ENCODE measurements around the gene CYFIP2. TPM values are rescaled to one million over a fixed set of nuclear protein-coding genes. Genes with fewer than 3 reads are reported as not detected.

CYFIP2 gene
- total RNA-seq (2012; rRNA removed) = 3.9 and 16.2 TPM in 2 replicates

DNA sequence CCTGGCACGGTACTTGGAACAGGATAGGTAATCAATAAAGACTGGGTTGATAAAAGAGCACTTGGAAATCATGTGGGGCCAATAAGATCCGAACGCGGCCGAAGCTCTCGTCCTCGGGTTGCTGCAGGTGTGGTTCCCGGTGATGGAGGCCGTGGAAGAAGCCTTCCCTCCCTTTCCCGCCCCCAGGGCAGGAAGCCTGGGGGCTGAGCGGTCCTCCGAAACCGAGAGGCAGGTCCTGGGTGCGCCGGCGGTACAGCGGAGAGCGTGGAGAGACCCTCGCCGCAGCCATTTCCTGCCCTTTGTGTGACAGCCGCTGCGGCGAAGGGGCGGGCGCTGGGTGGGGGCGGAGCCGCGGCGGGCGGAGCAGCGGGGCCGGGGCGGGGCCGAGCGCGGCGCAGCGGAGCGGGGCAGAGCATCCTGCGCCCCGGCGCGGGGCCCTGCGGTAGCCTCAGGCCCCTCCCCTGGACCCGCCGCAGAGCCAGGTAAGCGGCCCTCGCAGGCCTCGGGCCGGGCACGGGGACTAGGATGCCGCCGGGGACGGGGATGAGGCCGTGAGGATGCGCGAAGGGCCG lies at the start of gene CYFIP2:
CYFIP2 (plus strand) TSS at position 410 of the 572 bp plus-strand sequence. CDS start 19,239 bp downstream, outside the sequence.
- Histone ChIP-seq H3K4me2 (ENCODE audit: low read length) (peak within 1 kb of the TSS; percentile 90), H3K9me3 (replicated peaks; ENCODE audit: low read length) (no peaks in the 10 kb centered on the region), H3K27me3 (ENCODE audit: control insufficient read depth, insufficient read depth, low read length) (peaks cover 32% of the 10 kb centered on the region), H3K36me3 (ENCODE audit: insufficient read depth, low read length) (no peaks in the 10 kb centered on the region), H3K9ac (ENCODE audit: low read depth, low read length) (peak within 1 kb of the TSS; percentile 55), H3K4me1 (ENCODE audit: control insufficient read depth, insufficient read depth, low read length) (peaks cover 5% of the 10 kb centered on the region), H3K4me3 (ENCODE audit: low read length) (peak within 1 kb of the TSS; percentile 75)

- Histone ChIP-seq H3K36me3 (ENCODE audit: insufficient read depth, low read length) (no peaks in the 10 kb centered on the region), H3K9ac (ENCODE audit: low read depth, low read length) (no peak overlapping the region), H3K4me2 (ENCODE audit: low read length) (no peak overlapping the region), H3K27me3 (ENCODE audit: control insufficient read depth, insufficient read depth, low read length) (no peaks in the 10 kb centered on the region), H3K4me3 (ENCODE audit: low read length) (no peak overlapping the region), H3K4me1 (ENCODE audit: control insufficient read depth, insufficient read depth, low read length) (no peaks in the 10 kb centered on the region), H3K9me3 (replicated peaks; ENCODE audit: low read length) (no peaks in the 10 kb centered on the region)
Observed at GRCh38 chr5:157216391-157217142, 49.4 kb upstream of the CYFIP2 start.

GRCh38 chr5:157217289-157218024 lies 48.5 kb upstream of the CYFIP2 start:
- H3K27me3 ChIP-seq (ENCODE audit: control insufficient read depth, insufficient read depth, low read length) = no peaks in the 10 kb centered on the region
- H3K4me3 ChIP-seq (ENCODE audit: low read length) = no peak overlapping the region
- H3K9me3 ChIP-seq (replicated peaks; ENCODE audit: low read length) = no peaks in the 10 kb centered on the region
- no peak overlapping the region for H3K4me2 ChIP-seq (ENCODE audit: low read length)
- no peaks in the 10 kb centered on the region for H3K36me3 ChIP-seq (ENCODE audit: insufficient read depth, low read length)
- H3K4me1 ChIP-seq (ENCODE audit: control insufficient read depth, insufficient read depth, low read length) = no peaks in the 10 kb centered on the region
- H3K9ac ChIP-seq (ENCODE audit: low read depth, low read length) = no peak overlapping the region

- no peaks in the 10 kb centered on the region for H3K36me3 ChIP-seq (ENCODE audit: insufficient read depth, low read length)
- no peaks in the 10 kb centered on the region for H3K9me3 ChIP-seq (replicated peaks; ENCODE audit: low read length)
- H3K4me1 ChIP-seq (ENCODE audit: control insufficient read depth, insufficient read depth, low read length) = no peaks in the 10 kb centered on the region
- no peak overlapping the region for H3K4me3 ChIP-seq (ENCODE audit: low read length)
- no peak overlapping the region for H3K4me2 ChIP-seq (ENCODE audit: low read length)
- H3K9ac ChIP-seq (ENCODE audit: low read depth, low read length) = no peak overlapping the region
- H3K27me3 ChIP-seq (ENCODE audit: control insufficient read depth, insufficient read depth, low read length) = no peaks in the 10 kb centered on the region
Observed at GRCh38 chr5:157219491-157220271, 46.2 kb upstream of the CYFIP2 start.

DNA sequence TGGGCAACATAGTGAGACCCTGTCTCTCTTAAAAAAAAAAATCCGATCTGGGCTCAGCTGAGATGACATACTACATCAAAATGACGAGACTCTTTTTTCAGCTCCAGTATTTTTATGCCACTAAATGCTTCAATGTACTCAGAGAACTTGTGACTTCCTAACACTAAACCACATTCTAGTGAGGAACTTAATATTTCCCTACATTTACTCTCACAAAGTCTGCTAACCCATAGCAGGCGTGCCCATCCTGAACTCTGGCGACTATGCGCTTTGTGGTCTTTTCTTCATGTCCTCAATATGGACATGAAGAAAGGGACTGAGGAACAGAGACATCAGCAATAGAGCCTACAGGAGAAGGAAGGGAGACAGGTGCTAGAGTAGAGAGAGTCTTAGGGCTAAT lies 44.0 kb upstream of the CYFIP2 start:
- H3K36me3 ChIP-seq (ENCODE audit: insufficient read depth, low read length) = no peaks in the 10 kb centered on the region
- H3K4me2 ChIP-seq (ENCODE audit: low read length) = no peak overlapping the region
- H3K9me3 ChIP-seq (replicated peaks; ENCODE audit: low read length) = no peaks in the 10 kb centered on the region
- H3K4me3 ChIP-seq (ENCODE audit: low read length) = no peak overlapping the region
- H3K9ac ChIP-seq (ENCODE audit: low read depth, low read length) = no peak overlapping the region
- H3K27me3 ChIP-seq (ENCODE audit: control insufficient read depth, insufficient read depth, low read length) = no peaks in the 10 kb centered on the region
- no peaks in the 10 kb centered on the region for H3K4me1 ChIP-seq (ENCODE audit: control insufficient read depth, insufficient read depth, low read length)

DNA sequence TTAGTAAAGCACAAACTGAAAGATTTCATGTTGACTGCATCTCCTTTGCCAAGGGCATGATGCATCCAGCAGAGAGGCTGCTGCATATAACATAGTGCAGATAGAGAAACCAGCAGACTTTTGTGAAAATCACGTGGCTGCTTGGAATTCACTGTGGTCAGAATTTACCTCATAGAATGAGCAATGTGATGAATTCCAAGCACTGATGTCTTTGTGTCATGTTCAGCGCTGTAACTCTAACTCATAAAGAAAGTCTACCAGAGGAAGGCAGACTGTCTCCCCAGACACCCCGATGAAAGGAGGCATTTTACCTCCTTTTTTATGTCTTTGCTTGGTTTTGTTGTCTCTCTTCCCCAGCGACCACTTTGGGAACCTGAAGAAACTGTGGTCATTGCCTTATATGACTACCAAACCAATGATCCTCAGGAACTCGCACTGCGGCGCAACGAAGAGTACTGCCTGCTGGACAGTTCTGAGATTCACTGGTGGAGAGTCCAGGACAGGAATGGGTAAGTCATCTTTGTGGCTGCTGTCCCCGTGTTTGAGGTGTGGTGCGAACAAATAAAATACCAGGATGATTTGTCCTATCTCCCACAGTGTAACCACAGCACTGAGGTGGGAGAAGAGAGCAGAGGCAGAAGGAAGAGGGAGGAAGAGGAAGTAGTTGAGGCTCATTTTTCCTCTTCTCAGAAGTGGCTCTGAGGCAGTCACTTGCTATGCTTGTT lies 43.3 kb upstream of the CYFIP2 start:
- no peak overlapping the region for H3K4me2 ChIP-seq (ENCODE audit: low read length)
- no peaks in the 10 kb centered on the region for H3K9me3 ChIP-seq (replicated peaks; ENCODE audit: low read length)
- no peaks in the 10 kb centered on the region for H3K27me3 ChIP-seq (ENCODE audit: control insufficient read depth, insufficient read depth, low read length)
- no peak overlapping the region for H3K9ac ChIP-seq (ENCODE audit: low read depth, low read length)
- no peak overlapping the region for H3K4me3 ChIP-seq (ENCODE audit: low read length)
- H3K4me1 ChIP-seq (ENCODE audit: control insufficient read depth, insufficient read depth, low read length) = no peaks in the 10 kb centered on the region
- H3K36me3 ChIP-seq (ENCODE audit: insufficient read depth, low read length) = no peaks in the 10 kb centered on the region

DNA sequence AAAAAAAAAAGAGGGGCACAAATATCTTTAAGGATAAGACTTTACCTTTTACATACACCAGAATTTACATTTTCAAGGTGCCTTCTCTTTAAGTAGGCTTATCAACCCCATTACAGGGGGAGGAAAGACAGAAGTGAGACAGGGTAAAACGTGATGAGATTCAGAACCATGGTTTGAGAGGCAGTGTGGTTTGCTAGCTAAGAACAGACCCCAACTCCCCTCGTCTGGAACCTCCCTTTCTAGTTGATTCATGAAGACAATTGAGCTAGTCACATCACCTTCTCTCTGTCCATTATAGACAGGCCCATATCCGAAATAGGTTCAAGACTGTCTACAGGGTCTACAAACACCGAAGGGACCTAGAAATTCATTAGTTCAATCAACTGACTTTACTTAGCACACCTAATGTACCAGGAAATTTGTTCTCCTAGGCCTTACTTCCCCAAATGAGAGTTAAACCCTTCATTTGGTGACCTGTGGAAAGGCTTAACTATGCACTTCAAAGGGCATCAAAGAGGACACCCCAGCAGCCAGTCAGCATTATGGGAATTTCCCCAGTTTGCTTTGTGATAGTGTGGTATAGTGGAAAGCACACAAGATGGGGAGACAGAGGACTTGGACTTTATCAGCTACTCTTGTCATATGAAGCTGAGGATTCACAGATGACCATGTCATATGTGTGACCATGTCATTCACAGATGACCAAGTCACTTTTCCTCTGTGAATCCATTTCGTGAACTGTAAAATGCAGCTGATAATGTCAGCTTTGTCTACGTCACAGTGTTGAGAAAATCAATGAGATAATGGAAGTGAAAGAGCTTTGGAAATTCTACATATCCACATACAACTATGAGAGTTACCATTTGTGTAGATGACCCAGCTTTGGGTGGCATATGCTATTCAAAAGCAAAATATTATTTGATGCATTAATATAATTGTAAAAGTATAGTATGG lies 40.2 kb upstream of the CYFIP2 start:
- Histone ChIP-seq H3K9ac (ENCODE audit: low read depth, low read length) (no peak overlapping the region), H3K4me2 (ENCODE audit: low read length) (no peak overlapping the region), H3K36me3 (ENCODE audit: insufficient read depth, low read length) (no peaks in the 10 kb centered on the region)

DNA sequence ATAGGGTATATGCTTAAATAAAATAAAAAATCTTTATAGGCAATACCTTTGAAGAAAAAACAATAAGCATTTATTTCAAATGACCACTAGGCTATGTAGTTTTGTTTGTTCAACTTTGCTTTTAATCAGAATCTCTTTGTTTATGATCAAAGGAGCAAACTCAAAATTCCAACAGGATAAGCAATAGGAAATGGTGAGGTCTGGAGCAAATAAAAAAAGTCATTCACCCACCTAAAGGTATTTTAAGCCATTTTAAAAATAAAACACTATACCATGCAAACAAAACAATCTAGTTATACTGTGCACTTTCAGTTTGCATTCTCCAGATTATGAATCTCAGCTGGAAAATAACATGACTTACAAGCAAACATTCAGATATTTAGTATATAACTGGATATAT lies 35.3 kb upstream of the CYFIP2 start:
- Histone ChIP-seq H3K4me3 (ENCODE audit: low read length) (no peak overlapping the region), H3K9ac (ENCODE audit: low read depth, low read length) (no peak overlapping the region), H3K9me3 (replicated peaks; ENCODE audit: low read length) (no peaks in the 10 kb centered on the region), H3K4me2 (ENCODE audit: low read length) (no peak overlapping the region), H3K4me1 (ENCODE audit: control insufficient read depth, insufficient read depth, low read length) (no peaks in the 10 kb centered on the region), H3K27me3 (ENCODE audit: control insufficient read depth, insufficient read depth, low read length) (no peaks in the 10 kb centered on the region), H3K36me3 (ENCODE audit: insufficient read depth, low read length) (no peaks in the 10 kb centered on the region)

More for the DNA sequence above, 40.2 kb upstream of the CYFIP2 start:
- H3K27me3 ChIP-seq (ENCODE audit: control insufficient read depth, insufficient read depth, low read length) = no peaks in the 10 kb centered on the region
- H3K4me3 ChIP-seq (ENCODE audit: low read length) = no peak overlapping the region
- no peaks in the 10 kb centered on the region for H3K4me1 ChIP-seq (ENCODE audit: control insufficient read depth, insufficient read depth, low read length)
- H3K9me3 ChIP-seq (replicated peaks; ENCODE audit: low read length) = no peaks in the 10 kb centered on the region

DNA sequence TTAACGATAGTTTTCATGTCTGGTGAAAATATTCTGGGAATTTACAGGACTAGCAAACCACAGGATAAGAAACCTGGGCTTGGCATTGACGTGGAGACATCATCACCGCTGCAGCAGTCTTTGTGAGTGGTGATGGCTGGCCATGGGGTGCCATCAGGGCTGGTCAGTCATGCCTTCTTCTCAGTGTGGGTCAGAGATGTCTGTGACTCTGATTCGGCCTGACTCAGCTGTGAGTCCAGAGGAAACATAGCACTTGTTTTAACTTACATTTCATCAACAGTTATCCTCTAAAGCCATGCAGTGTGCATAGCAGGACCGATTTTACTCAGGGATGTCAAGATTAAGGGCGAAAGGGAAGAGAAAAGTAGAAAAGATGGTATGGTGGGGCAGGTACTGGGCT lies 33.2 kb upstream of the CYFIP2 start:
- Histone ChIP-seq H3K4me2 (ENCODE audit: low read length) (no peak overlapping the region), H3K4me3 (ENCODE audit: low read length) (no peak overlapping the region), H3K9me3 (replicated peaks; ENCODE audit: low read length) (no peaks in the 10 kb centered on the region), H3K9ac (ENCODE audit: low read depth, low read length) (no peak overlapping the region), H3K27me3 (ENCODE audit: control insufficient read depth, insufficient read depth, low read length) (peaks cover under 1% of the 10 kb centered on the region), H3K36me3 (ENCODE audit: insufficient read depth, low read length) (no peaks in the 10 kb centered on the region), H3K4me1 (ENCODE audit: control insufficient read depth, insufficient read depth, low read length) (no peaks in the 10 kb centered on the region)

GRCh38 chr5:157233515-157233914 lies 32.4 kb upstream of the CYFIP2 start:
- H3K27me3 ChIP-seq (ENCODE audit: control insufficient read depth, insufficient read depth, low read length) = peaks cover 5% of the 10 kb centered on the region
- H3K36me3 ChIP-seq (ENCODE audit: insufficient read depth, low read length) = no peaks in the 10 kb centered on the region
- H3K4me3 ChIP-seq (ENCODE audit: low read length) = no peak overlapping the region
- no peak overlapping the region for H3K9ac ChIP-seq (ENCODE audit: low read depth, low read length)
- H3K9me3 ChIP-seq (replicated peaks; ENCODE audit: low read length) = no peaks in the 10 kb centered on the region
- H3K4me1 ChIP-seq (ENCODE audit: control insufficient read depth, insufficient read depth, low read length) = no peaks in the 10 kb centered on the region
- H3K4me2 ChIP-seq (ENCODE audit: low read length) = no peak overlapping the region

Measured in skeletal muscle satellite cell (primary cell).